Measurements from ENCODE around the gene B3GALT6.

B3GALT6 gene

GRCh38 chr1:1234180-1234808, 2.3 kb downstream of the B3GALT6 start:
- DNase-seq, result no peak

DNA sequence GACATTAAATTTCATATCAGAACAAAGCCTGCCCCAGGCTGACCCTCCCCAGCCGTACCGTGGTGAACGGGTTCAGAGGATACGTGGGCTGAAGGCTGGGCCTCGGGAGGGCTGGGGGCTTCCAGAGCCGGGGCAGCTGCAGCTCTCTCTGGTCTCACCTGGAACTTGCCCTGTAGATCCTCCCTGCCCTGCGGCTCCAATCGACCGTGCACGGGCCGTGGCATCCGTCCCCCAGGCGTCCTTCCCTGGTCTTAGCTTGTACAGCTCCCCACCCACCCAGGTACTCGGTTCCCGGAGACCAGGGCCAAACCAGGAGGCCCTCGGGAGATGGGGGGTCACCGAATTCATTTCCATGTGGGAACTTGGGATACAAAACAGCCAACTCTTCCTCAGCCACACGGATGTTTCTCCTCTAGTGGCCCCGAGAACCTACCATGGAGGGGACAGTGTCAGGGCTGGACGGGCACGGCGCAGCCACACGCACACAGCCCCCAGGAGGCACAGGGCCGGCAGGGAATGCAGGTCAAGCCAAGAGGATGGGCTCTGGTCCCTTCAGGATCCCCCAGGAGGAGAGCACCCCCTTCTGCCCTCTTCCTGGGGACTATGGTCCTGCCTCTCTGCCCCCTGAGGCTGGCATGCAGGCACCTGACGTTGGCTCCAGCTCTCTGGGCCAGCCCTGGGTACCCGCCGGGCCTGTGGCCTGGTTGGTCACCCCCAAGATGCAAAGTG, 3.1 kb downstream of the B3GALT6 start:
- DNase-seq, result no peak

DNA sequence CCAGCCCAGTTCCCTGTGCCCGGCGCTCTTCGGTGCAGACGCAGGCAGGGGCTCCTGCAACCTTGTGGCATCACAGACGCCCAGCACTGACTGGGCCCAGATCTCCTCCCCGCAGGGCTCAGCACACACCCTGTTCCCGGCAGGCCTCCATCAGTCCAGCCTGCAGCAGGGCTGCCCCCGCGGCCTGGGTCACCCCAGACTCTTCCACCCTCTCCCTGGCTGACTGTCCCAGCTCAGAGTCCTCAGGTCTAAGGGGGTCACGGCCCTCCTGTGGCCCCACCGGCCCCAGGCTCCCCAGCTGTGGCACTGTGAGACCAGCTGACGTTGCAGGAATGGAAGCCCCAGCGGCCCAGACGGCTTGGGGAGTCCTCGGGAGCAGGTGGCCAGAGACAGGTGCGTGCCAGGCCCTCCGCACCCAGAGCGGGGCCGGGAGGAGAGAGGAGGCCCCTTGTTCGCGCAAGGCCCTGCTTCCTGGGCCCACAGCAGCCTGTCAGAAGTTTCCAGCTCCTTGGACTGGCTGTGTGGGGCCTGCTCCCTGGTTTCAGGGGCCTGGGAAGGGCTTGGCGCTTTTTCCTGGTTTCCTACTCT, 4.2 kb downstream of the B3GALT6 start:
- no peak for DNase-seq

- DNase-seq, result no peak
These were observed 5.2 kb downstream of the B3GALT6 start for GRCh38 chr1:1236945-1237873.

- no peak for DNase-seq
These were observed 6.1 kb downstream of the B3GALT6 start for GRCh38 chr1:1237874-1238701.

- no peak for DNase-seq
These were observed 6.7 kb downstream of the B3GALT6 start for GRCh38 chr1:1238702-1239178.

- no peak for DNase-seq
These were observed 7.2 kb downstream of the B3GALT6 start for GRCh38 chr1:1239227-1239613.

- DNase-seq, result no peak
These were observed 7.7 kb downstream of the B3GALT6 start for GRCh38 chr1:1239614-1240347.

DNA sequence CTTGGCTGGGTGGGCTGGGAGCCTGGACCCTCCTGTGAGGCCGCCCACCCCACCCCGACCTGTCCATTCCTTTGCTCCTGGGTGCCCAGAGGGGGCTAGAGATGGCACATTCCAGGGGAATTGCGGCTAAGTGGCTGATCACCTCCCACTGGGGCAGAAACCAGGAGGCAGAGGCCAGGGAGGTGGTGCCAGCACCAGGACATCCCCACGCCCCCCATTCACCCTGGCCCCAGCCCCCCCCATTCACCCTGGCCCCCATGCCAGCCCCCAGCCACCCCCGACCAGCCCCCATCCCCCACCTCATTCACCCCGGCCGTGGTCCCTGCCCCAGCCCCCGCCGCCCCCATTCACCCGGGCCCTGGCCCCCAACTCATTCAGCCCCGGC, 8.3 kb downstream of the B3GALT6 start:
- no peak for DNase-seq

DNA sequence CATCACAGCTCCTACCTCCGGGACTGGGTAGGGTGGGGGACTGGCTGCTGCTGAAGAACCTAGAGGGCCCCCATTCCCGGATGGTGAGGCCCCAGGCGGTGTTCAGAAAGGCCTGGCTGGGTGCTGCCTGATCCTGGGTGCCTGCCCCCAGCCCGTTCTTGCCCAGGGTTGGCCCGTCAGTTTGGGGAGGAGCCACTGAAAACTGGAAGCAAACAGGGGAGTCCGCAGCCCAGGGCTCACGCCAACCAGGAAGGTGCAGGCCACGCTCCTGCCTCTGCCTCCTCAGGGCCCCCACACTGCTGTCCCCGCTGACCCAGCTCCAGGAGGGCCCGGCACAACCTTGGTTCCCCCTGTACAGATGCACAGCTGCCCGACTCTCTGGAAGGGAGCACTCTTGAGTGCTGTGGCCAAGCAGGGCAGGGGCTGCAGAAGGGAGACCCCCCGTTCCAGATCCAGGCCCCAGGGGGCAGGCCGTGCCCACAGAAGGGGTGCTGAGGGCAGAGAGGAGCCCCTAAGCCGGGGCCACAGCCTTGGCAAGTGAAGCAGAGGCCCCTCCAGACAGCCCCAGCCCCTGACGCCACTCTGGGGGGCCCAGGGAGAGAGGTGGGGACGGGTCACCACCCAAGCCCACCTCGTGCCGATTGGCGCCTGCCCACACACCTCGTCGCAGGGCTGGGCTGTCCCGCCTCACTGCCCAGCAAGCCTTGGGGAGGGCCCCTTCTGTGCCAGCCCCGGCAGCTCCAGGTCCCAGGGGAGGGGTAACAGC, 9.0 kb downstream of the B3GALT6 start:
- DNase-seq, result no peak

DNA sequence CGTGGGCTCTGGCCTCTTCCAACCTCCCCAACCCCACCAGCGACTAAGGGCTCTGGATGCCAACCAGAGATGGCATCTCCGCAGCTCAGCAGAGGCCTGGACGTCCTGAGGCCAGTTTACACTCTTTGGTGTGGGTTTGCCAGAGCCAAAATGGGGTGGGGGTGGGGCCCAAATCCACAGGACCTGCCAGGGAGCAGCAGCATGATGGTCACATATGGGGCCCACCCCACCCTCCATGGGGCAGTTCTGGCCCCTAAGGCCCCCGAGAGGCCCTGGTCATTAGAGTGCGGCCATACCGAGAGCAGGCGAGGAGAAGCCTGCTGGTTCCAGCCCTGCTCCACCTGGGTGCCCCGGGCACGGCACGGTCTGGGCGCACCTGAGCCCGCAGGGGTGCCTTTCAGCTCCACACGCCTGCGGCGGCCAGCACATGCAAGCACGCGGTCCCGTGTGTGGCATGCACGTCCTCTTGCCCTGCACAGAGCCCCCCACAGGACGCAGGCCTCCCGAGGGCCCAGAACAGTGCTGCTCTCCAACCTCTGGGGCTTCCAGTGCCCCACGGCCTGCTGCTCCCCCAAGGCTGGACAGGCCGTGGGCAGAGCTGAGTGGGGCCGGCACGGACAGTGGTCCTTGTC, 9.7 kb downstream of the B3GALT6 start:
- DNase-seq, result no peak

GRCh38 chr1:1242461-1243265, 10.6 kb downstream of the B3GALT6 start:
- no peak for DNase-seq

GRCh38 chr1:1243266-1243660, 11.2 kb downstream of the B3GALT6 start:
- no peak for DNase-seq

DNA sequence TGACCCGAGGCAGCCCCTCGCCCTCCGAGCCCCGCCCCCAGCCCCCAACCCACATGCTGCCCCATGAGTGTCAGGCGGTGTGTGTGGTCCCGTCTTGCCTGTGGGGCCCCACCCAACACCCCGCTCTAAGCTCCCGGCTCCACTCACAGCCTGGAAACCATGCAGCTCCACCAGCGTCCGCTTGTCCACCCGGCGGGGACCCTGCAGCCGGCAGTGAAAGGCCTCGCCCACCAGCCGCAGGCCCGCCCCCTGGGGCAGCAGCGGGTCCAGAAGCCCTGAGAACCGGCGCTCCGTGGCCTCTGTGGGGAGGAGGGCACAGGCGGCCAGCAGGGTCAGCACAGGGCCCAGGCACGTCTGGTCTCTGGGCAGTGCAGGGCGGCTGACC, 11.8 kb downstream of the B3GALT6 start:
- no peak for DNase-seq

- DNase-seq, result no peak
These were observed 12.3 kb downstream of the B3GALT6 start for GRCh38 chr1:1244192-1244811.

GRCh38 chr1:1245178-1245816, 13.3 kb downstream of the B3GALT6 start:
- DNase-seq, result no peak

GRCh38 chr1:1245817-1246576, 14.0 kb downstream of the B3GALT6 start:
- DNase-seq, result no peak
